GM23338 (cell line): ENCODE data around the gene KPTN.

Source experiments
- EZH2 ChIP-seq: fragments of 200-600 bp; sonication (generic); IDR thresholded peaks from one replicate; pipeline ENCODE4 v1.8.0; 2017; ENCODE audit warnings: antibody characterized with exemption, mild to moderate bottlenecking, low read depth; ENCODE audit not compliant: unreplicated experiment
- JUNB ChIP-seq: IDR thresholded peaks from one replicate; pipeline ENCODE4 v1.6.1; 2016; ENCODE audit warnings: antibody characterized with exemption; ENCODE audit not compliant: unreplicated experiment
- POLR2AphosphoS5 ChIP-seq: IDR thresholded peaks from 2 replicates; pipeline ENCODE4 v1.6.1; 2016; ENCODE audit warnings: antibody characterized with exemption, low read depth
- TF ChIP-seq, protein P1 (sequence below), 2 experiments: fragments of 200-600 bp in 1 of 2; sonication (generic) in 1 of 2; conservative IDR thresholded peaks; 2 replicates each; pipeline versions ENCODE4 v1.5.1 to v1.6.1; 2016 to 2017; ENCODE audit warnings: antibody characterized with exemption in 2 of 2, low read depth in 2 of 2, mild to moderate bottlenecking in 2 of 2, moderate library complexity in 1 of 2
- TF ChIP-seq, protein P2 (sequence below): IDR thresholded peaks from one replicate; pipeline ENCODE4 v1.6.1; 2018; ENCODE audit warnings: antibody characterized with exemption; ENCODE audit not compliant: unreplicated experiment

DNA sequence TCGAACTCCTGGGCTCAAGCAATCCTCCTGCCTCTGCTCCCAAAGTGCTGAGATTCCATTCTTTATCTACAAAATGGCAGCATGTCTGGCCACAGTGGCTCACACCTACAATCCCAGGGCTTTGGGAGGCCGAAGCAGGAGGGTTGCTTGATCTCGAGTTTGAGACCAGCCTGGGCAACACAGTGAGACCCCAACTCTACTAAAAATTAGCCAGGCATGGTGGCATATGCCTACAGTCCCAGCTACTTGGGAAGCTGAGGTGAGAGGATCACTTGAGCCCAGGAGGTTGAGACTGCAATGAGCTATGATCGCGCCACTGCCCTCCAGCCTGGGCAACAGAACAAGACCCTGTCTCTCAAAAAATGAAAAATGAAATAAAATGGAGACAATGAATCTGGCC lies 24.7 kb upstream of the KPTN start:
- TF ChIP-seq, protein P1, sequence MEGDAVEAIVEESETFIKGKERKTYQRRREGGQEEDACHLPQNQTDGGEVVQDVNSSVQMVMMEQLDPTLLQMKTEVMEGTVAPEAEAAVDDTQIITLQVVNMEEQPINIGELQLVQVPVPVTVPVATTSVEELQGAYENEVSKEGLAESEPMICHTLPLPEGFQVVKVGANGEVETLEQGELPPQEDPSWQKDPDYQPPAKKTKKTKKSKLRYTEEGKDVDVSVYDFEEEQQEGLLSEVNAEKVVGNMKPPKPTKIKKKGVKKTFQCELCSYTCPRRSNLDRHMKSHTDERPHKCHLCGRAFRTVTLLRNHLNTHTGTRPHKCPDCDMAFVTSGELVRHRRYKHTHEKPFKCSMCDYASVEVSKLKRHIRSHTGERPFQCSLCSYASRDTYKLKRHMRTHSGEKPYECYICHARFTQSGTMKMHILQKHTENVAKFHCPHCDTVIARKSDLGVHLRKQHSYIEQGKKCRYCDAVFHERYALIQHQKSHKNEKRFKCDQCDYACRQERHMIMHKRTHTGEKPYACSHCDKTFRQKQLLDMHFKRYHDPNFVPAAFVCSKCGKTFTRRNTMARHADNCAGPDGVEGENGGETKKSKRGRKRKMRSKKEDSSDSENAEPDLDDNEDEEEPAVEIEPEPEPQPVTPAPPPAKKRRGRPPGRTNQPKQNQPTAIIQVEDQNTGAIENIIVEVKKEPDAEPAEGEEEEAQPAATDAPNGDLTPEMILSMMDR (conservative IDR thresholded peaks at IDR 0.05; ENCODE audit: low read depth in 2 of 2) = no peak
- TF ChIP-seq JUNB (no peak), EZH2 (no peak), POLR2AphosphoS5 (no peak)
- TF ChIP-seq, protein P2, sequence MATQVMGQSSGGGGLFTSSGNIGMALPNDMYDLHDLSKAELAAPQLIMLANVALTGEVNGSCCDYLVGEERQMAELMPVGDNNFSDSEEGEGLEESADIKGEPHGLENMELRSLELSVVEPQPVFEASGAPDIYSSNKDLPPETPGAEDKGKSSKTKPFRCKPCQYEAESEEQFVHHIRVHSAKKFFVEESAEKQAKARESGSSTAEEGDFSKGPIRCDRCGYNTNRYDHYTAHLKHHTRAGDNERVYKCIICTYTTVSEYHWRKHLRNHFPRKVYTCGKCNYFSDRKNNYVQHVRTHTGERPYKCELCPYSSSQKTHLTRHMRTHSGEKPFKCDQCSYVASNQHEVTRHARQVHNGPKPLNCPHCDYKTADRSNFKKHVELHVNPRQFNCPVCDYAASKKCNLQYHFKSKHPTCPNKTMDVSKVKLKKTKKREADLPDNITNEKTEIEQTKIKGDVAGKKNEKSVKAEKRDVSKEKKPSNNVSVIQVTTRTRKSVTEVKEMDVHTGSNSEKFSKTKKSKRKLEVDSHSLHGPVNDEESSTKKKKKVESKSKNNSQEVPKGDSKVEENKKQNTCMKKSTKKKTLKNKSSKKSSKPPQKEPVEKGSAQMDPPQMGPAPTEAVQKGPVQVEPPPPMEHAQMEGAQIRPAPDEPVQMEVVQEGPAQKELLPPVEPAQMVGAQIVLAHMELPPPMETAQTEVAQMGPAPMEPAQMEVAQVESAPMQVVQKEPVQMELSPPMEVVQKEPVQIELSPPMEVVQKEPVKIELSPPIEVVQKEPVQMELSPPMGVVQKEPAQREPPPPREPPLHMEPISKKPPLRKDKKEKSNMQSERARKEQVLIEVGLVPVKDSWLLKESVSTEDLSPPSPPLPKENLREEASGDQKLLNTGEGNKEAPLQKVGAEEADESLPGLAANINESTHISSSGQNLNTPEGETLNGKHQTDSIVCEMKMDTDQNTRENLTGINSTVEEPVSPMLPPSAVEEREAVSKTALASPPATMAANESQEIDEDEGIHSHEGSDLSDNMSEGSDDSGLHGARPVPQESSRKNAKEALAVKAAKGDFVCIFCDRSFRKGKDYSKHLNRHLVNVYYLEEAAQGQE = no peak
